ENCODE data around the gene CHRND. TPM values are rescaled to one million over a fixed set of nuclear protein-coding genes. Genes with fewer than 3 reads are reported as not detected.
"Not testable (repeated sequence)": the region's sequence is repeated elsewhere in the genome, so short reads cannot be mapped to it uniquely, and the experiment has no call there.

Gene CHRND
- total and polyA plus RNA-seq, 2 experiments from 2014 or later: not detected

DNA sequence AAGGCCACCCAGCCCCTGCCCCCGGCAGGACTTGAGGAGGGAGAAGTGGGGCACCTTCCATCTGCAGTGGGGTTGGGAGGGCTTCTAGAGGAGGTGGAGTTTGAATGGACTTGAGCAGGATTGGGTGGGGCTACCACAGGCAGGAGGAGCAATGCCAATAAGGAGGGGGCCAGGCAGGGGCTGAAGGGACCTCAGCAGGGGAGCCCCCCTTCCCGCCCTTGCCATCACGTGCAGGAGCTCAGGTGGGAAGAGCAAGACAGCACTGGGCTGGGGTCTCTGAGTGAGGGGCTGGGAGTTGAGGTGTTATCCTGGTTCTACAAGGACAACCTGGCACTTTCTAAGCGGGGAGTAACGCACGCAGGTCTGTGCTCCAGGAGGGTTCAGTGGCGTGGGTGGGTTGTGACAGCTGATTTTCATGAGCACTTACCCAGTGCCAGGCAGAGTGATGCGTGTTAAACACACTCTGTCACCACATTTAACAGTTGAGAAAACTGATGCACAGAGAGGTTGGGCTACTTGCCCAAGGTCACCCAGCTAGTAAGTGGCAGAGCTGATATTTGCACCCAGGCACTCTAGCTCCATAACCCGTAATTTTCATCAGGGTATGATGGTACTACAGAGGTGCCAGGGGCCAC lies 4.8 kb downstream of the CHRND start:
- Histone ChIP-seq H3K4me1 (ENCODE audit: insufficient read depth) (no peaks in the 10 kb centered on the region), H3K4me2 (no peak overlapping the region), H3K4me3 (no peak overlapping the region), H3K9me2 (replicated peaks; ENCODE audit: insufficient read depth) (no peaks in the 10 kb centered on the region), H4K20me1 (ENCODE audit: insufficient read depth, poor library complexity, severe bottlenecking) (no peaks in the 10 kb centered on the region), H3K9me3 (ENCODE audit: low read depth) (no peaks in the 10 kb centered on the region), H3K79me2 (no peaks in the 10 kb centered on the region), H2AFZ (no peak overlapping the region), H3K27ac (no peak overlapping the region), H3K36me3 (replicated peaks; ENCODE audit: insufficient read depth, low read depth) (no peaks in the 10 kb centered on the region), H3K27me3 (no peaks in the 10 kb centered on the region)
- TF ChIP-seq EZH2 (IDR thresholded peaks at IDR 0.05; ENCODE audit: borderline replicate concordance): no peak
- TF ChIP-seq EZH2phosphoT487 (IDR thresholded peaks at IDR 0.05; ENCODE audit: low read depth, severe bottlenecking, unreplicated experiment): no peak
- TF ChIP-seq, protein P1, sequence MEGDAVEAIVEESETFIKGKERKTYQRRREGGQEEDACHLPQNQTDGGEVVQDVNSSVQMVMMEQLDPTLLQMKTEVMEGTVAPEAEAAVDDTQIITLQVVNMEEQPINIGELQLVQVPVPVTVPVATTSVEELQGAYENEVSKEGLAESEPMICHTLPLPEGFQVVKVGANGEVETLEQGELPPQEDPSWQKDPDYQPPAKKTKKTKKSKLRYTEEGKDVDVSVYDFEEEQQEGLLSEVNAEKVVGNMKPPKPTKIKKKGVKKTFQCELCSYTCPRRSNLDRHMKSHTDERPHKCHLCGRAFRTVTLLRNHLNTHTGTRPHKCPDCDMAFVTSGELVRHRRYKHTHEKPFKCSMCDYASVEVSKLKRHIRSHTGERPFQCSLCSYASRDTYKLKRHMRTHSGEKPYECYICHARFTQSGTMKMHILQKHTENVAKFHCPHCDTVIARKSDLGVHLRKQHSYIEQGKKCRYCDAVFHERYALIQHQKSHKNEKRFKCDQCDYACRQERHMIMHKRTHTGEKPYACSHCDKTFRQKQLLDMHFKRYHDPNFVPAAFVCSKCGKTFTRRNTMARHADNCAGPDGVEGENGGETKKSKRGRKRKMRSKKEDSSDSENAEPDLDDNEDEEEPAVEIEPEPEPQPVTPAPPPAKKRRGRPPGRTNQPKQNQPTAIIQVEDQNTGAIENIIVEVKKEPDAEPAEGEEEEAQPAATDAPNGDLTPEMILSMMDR (IDR thresholded peaks at IDR 0.05; ENCODE audit: poor library complexity): no peak
- WGBS (ENCODE audit: low lambda C conversion rate, missing lambda C conversion rate): 78% methylated on average over 7 of the region's 9 CpGs
- DNase-seq (ENCODE audit: low spot score): no peak

DNA sequence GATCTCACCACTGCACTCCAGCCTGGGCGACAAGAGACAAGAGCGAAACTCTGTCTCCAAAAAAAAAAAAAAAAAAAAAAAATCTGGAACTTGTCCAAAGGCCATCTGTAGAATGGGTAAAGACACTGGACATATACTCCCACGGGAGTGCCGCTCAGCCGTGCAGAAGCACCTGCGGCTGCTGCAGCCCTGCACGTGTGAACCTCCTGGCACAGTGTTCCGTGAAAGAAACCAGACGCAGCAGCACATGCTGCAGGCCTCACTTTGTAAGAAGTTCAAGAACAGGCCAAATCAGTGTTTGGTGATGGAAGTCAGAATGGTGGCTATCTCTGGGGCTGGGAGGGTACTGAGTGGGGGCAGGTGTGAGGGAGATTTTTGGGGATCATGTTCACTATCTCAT lies 6.5 kb downstream of the CHRND start:
- Histone ChIP-seq H3K4me2 (no peak overlapping the region), H3K4me3 (no peak overlapping the region), H2AFZ (no peak overlapping the region), H3K4me1 (ENCODE audit: insufficient read depth) (no peaks in the 10 kb centered on the region), H3K27me3 (no peaks in the 10 kb centered on the region), H3K36me3 (replicated peaks; ENCODE audit: insufficient read depth, low read depth) (no peaks in the 10 kb centered on the region), H4K20me1 (ENCODE audit: insufficient read depth, poor library complexity, severe bottlenecking) (no peaks in the 10 kb centered on the region), H3K27ac (no peak overlapping the region), H3K9me2 (replicated peaks; ENCODE audit: insufficient read depth) (no peaks in the 10 kb centered on the region), H3K79me2 (no peaks in the 10 kb centered on the region), H3K9me3 (ENCODE audit: low read depth) (no peaks in the 10 kb centered on the region)
- WGBS (ENCODE audit: low lambda C conversion rate, missing lambda C conversion rate): 56% methylated on average over 9 of the region's 9 CpGs
- no peak for TF ChIP-seq EZH2phosphoT487 (IDR thresholded peaks at IDR 0.05; ENCODE audit: low read depth, severe bottlenecking, unreplicated experiment)
- TF ChIP-seq, protein P1 (IDR thresholded peaks at IDR 0.05; ENCODE audit: poor library complexity): no peak
- no peak for DNase-seq (ENCODE audit: low spot score)

DNA sequence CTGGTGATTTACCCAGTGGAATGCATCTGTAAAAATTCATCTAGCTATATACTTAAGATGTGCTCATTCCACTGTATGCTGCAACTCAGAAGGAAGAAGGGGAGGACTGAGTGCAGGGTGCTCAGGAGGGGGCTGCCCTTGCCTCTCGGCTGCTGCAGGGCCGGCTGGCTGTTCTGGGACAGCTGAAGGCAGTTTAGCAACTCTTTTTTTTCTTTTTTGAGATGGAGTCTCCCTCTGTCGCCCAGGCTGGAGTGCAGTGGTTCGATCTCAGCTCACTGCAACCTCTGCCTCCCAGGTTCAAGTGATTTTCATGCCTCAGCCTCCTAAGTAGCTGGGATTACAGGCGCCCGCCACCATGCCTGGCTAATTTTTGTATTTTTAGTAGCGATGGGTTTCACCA lies 6.9 kb downstream of the CHRND start:
- H3K4me3 ChIP-seq; H3K4me1 ChIP-seq (ENCODE audit: insufficient read depth); H2AFZ ChIP-seq; H3K36me3 ChIP-seq (replicated peaks; ENCODE audit: insufficient read depth, low read depth); H3K9me3 ChIP-seq (ENCODE audit: low read depth); H3K27ac ChIP-seq; H3K27me3 ChIP-seq; H3K79me2 ChIP-seq; H4K20me1 ChIP-seq (ENCODE audit: insufficient read depth, poor library complexity, severe bottlenecking); H3K9me2 ChIP-seq (replicated peaks; ENCODE audit: insufficient read depth); DNase-seq (ENCODE audit: low spot score); H3K4me2 ChIP-seq: not testable (repeated sequence)
- 81% methylated on average over 7 of the region's 7 CpGs for WGBS (ENCODE audit: low lambda C conversion rate, missing lambda C conversion rate)

DNA sequence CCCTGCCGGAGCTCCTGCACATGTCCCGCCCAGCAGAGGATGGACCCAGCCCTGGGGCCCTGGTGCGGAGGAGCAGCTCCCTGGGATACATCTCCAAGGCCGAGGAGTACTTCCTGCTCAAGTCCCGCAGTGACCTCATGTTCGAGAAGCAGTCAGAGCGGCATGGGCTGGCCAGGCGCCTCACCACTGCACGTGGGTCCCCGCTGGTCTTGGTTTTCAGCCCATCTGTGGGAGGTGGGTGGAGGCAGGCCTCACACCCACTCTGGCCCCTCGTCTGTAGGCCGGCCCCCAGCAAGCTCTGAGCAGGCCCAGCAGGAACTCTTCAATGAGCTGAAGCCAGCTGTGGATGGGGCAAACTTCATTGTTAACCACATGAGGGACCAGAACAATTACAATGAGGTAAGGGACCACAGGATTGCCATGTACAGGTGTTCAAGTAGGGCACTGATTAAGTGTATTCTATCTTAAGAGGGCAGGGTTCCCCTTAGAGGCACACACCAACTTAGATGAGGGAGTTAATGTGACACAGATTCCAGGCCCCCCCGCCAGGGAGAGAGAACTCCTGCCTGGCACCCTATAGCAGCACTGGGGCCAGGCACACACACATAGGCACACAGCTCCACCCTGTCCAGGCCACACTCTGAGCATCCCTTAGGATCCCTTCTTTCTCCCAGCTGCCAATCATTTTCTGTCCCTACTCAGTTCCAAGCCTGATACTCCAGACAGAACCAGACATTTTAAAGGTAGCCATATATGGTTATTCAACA lies 8.2 kb downstream of the CHRND start:
- Histone ChIP-seq H3K79me2 (no peaks in the 10 kb centered on the region), H3K27me3 (no peaks in the 10 kb centered on the region), H3K4me1 (ENCODE audit: insufficient read depth) (no peaks in the 10 kb centered on the region), H3K4me3 (no peak overlapping the region), H3K36me3 (replicated peaks; ENCODE audit: insufficient read depth, low read depth) (no peaks in the 10 kb centered on the region), H4K20me1 (ENCODE audit: insufficient read depth, poor library complexity, severe bottlenecking) (no peaks in the 10 kb centered on the region), H3K9me2 (replicated peaks; ENCODE audit: insufficient read depth) (no peaks in the 10 kb centered on the region), H3K27ac (no peak overlapping the region), H3K4me2 (no peak overlapping the region), H3K9me3 (ENCODE audit: low read depth) (no peaks in the 10 kb centered on the region), H2AFZ (no peak overlapping the region)
- TF ChIP-seq, protein P1 (IDR thresholded peaks at IDR 0.05; ENCODE audit: poor library complexity): no peak
- TF ChIP-seq EZH2phosphoT487 (IDR thresholded peaks at IDR 0.05; ENCODE audit: low read depth, severe bottlenecking, unreplicated experiment): no peak
- no peak for TF ChIP-seq EZH2 (IDR thresholded peaks at IDR 0.05; ENCODE audit: borderline replicate concordance)
- DNase-seq (ENCODE audit: low spot score): no peak
- WGBS (ENCODE audit: low lambda C conversion rate, missing lambda C conversion rate): 89% methylated on average over 12 of the region's 13 CpGs
